Measurements from ENCODE around the gene DCTN3. TPM values are rescaled to one million over a fixed set of nuclear protein-coding genes. Genes with fewer than 3 reads are reported as not detected.

The DCTN3 gene
- total and polyA plus RNA-seq, 8 donors: 31.5 to 84.3 (median 38.7) TPM

GRCh38 chr9:34638138-34638445, 17.8 kb upstream of the DCTN3 start:
- Histone ChIP-seq H3K4me3 (peak overlapping the region; percentile 55 to 82 (median 75)), H3K4me1 (peaks cover 0 to 12% (median 7%) of the 10 kb centered on the region in 3 donors), H3K27me3 (no peaks in the 10 kb centered on the region), H3K36me3 (no peaks in the 10 kb centered on the region), H3K9me3 (no peaks in the 10 kb centered on the region), H3K27ac (peak overlapping the region; percentile 65 to 82 (median 74))
- no peak for TF ChIP-seq CTCF (IDR thresholded peaks at IDR 0.05)
- intact Hi-C loops (cut with DNase I): no loop called here
- 9 to 12% methylated on average over 7 of the region's 7 CpGs for WGBS, 2 donors
- ATAC-seq (no peak), FAIRE-seq (no peak), DNase-seq (peak in 1 of 6 donors; percentile 54)

GRCh38 chr9:34637356-34638137, 17.3 kb upstream of the DCTN3 start, which contains the start of gene SIGMAR1:
TSS of gene SIGMAR1 (minus strand) at chr9:34637787. CDS start at chr9:34637697, 90 bp downstream.
- H3K4me1 ChIP-seq: peaks cover 0 to 12% (median 7%) of the 10 kb centered on the region in 3 donors
- H3K27me3 ChIP-seq: no peaks in the 10 kb centered on the region
- peak within 1 kb of the TSS; percentile 55 to 82 (median 75) for H3K4me3 ChIP-seq
- no peaks in the 10 kb centered on the region for H3K36me3 ChIP-seq
- intact Hi-C loops (cut with DNase I): no loop called here
- 0% methylated on average over 59 to 74 of the region's 74 CpGs for WGBS, 2 donors
- no peak for FAIRE-seq
- peak within 1 kb of the TSS; percentile 65 to 82 (median 74) for H3K27ac ChIP-seq
- H3K9me3 ChIP-seq: no peaks in the 10 kb centered on the region
- peak; percentile 97 to 98 (median 98) for ATAC-seq
- peak; percentile 91 to 97 (median 95) for DNase-seq
- no peak for TF ChIP-seq CTCF (IDR thresholded peaks at IDR 0.05)

- Histone ChIP-seq H3K36me3 (no peaks in the 10 kb centered on the region), H3K4me3 (peak overlapping the region; percentile 55 to 82 (median 75)), H3K27ac (peak overlapping the region; percentile 65 to 82 (median 74)), H3K27me3 (no peaks in the 10 kb centered on the region), H3K4me1 (peaks cover 0 to 12% (median 7%) of the 10 kb centered on the region in 3 donors), H3K9me3 (no peaks in the 10 kb centered on the region)
- 6 to 8% methylated on average over 23 of the region's 23 CpGs for WGBS, 2 donors
- intact Hi-C loops (cut with DNase I): no loop called here
- no peak for ATAC-seq
- TF ChIP-seq CTCF (IDR thresholded peaks at IDR 0.05): no peak
- no peak for FAIRE-seq
- DNase-seq: no peak
These were observed 16.6 kb upstream of the DCTN3 start for GRCh38 chr9:34636791-34637355.

GRCh38 chr9:34635556-34635955, 15.3 kb upstream of the DCTN3 start:
- Histone ChIP-seq H3K4me3 (no peak overlapping the region), H3K27ac (no peak overlapping the region), H3K27me3 (no peaks in the 10 kb centered on the region), H3K4me1 (peaks cover 0 to 12% (median 7%) of the 10 kb centered on the region in 3 donors), H3K36me3 (no peaks in the 10 kb centered on the region), H3K9me3 (no peaks in the 10 kb centered on the region)
- no peak for TF ChIP-seq CTCF (IDR thresholded peaks at IDR 0.05)
- intact Hi-C loops (cut with DNase I): no loop called here
- ATAC-seq: no peak
- WGBS, 2 donors: 93 to 98% methylated on average over 12 to 14 of the region's 14 CpGs
- FAIRE-seq: no peak
- peak in 1 of 6 donors; percentile 29 for DNase-seq

Data from pancreas (tissue), 10 donors.